IPS DF 19.7 (cell line): ENCODE results near the gene ARHGAP18.

Experiments used
- DNase-seq: peaks from one replicate; pipeline ENCODE4 v3.0.0-alpha.2; 2013; ENCODE audit warnings: low read depth, low spot score

ARHGAP18 gene, protein sequence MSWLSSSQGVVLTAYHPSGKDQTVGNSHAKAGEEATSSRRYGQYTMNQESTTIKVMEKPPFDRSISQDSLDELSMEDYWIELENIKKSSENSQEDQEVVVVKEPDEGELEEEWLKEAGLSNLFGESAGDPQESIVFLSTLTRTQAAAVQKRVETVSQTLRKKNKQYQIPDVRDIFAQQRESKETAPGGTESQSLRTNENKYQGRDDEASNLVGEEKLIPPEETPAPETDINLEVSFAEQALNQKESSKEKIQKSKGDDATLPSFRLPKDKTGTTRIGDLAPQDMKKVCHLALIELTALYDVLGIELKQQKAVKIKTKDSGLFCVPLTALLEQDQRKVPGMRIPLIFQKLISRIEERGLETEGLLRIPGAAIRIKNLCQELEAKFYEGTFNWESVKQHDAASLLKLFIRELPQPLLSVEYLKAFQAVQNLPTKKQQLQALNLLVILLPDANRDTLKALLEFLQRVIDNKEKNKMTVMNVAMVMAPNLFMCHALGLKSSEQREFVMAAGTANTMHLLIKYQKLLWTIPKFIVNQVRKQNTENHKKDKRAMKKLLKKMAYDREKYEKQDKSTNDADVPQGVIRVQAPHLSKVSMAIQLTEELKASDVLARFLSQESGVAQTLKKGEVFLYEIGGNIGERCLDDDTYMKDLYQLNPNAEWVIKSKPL

DNA sequence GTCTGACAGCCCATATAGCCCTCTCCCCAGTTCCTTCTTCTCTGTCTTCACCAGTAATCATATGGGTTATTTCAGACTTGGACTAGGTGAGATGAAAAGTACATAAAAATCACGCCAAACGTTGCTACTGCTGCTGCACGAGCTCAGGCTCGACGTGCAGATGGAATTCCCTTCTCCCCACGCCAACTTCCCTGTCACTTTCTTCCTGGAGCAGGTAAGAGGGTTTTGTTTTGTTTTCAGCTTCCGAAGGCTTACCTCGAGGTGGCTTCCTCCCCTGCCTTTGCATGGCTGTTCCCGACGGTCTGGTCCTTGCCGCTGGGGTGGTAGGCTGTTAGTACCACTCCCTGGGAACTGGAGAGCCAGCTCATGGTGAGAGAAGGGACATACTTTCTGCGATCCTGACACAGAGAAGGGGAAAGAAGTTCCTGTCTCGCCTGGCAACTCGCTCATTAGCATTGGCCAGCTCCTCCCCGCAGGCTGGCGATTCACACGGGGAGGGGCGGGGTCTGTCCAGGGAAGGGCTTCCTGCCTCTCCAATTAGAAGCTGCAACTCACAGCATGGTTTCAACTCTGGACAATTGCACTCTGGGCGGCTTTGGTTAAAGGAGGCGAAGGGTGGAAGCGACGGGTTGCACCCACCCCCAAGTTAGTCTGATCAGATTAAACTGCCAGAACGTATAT lies at the start of gene ARHGAP18:
Gene ARHGAP18 (minus strand): TSS at position 409 of the 681 bp plus-strand sequence. CDS start 41 bp downstream, at position 368.
- DNase-seq, result peak; percentile 50

DNA sequence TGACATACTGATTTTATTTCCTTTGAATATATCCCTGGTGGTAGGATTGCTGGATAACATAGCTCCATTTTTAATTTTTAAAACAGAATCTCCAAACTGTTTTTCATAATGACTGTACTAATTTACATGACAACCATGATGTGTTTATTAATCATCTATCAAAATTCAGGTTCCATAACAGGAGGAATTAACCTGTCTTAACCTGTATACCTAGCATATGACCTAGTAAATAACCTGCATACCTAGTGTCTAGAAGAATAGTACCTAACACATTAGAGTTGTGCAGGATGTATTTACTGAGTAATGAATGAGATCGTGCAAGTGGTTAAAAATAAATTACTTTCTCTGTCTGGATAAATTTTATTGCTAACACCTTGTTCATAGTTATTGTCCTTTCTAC lies 45.8 kb upstream of the ARHGAP18 start:
- no peak for DNase-seq

DNA sequence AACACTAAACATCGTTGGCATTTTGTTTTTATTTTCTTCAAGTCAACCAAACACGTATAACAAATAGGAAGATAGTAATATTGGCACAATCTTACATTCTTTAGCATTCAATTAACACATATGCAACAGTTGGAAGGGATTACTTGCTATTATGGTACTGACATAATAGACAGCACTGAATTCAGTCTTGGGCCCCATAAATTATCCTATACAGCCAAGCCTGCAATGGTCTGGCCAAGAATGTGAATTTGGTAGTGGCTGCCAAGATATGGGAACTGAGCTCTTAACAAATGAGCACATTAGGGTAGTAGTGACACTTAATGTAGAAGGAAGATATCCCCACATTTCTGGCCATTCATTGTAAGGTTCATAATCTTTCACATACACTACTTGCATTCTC lies 44.8 kb upstream of the ARHGAP18 start:
- DNase-seq, result no peak

DNA sequence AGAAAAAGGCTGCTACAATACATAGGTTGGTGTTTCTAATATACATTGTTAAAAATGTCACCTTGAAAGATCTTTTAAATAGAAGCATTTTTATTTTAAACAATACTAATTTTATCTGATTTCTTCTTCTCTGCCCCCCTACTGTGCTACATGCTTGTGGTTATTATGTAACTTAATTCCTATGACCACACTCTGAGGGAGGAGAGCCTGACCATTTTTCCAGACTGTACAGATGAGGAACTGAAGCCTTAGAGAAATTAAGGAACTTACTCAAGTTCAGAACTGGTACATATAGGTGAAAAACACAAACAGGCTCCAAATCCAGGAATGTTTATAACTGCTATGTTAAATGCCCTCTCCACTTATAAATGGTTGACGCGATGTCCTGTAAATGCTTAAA lies 43.4 kb upstream of the ARHGAP18 start:
- no peak for DNase-seq

DNA sequence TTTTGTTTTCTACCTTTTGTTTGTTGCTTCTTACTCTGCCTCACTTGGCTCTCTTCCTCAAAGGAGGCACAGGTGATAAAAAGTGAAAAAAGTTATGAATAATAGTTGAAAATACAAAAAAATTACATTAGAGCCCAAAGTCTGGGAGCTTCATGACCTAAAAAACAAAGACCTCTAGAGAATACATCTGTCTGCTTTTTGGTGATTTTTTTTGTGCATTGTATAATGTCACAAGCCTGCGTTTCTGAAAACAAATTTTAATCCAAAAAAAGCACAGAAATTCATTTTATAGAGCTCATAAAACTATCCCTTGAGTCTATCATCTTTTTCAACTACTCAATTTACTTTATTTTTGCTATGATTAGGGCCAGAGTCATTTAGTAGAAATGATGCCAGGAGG lies 41.4 kb upstream of the ARHGAP18 start:
- DNase-seq, result no peak

DNA sequence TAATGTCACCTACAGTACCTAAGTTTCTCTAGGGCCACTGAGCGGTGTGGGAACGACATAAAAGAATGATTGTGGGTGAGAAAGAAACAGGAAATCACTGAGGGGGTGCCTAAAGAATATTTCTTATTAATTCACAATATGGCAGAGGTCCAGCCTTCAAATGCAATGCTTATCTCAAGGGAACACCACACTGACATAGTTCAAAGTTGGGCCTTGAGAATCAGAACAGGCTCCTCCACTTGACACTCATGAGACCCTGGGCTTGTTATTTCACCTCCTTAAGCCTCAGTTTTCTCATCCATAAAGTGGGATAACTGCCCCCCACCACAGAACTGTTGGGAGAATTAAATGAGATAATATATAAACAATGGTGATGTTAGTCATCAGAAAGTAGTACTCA lies 40.4 kb upstream of the ARHGAP18 start:
- DNase-seq, result no peak

DNA sequence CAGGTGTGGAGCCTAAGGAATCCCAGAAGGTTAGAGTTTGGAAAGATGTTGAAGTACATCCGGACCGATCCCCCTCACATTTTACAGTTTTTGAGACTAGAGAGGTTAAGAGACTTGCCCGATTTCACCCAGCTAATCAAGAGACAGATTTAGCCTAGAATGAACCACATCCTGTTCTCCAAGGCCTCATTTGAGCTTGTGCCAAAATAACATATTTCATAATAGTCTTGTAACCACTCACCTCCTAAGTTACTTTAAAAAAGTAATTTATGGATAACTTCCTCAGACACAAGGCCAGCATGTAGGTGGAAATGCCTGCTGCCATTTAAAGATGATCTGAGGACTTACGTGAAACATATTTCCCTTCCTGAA lies 39.8 kb upstream of the ARHGAP18 start:
- no peak for DNase-seq

DNA sequence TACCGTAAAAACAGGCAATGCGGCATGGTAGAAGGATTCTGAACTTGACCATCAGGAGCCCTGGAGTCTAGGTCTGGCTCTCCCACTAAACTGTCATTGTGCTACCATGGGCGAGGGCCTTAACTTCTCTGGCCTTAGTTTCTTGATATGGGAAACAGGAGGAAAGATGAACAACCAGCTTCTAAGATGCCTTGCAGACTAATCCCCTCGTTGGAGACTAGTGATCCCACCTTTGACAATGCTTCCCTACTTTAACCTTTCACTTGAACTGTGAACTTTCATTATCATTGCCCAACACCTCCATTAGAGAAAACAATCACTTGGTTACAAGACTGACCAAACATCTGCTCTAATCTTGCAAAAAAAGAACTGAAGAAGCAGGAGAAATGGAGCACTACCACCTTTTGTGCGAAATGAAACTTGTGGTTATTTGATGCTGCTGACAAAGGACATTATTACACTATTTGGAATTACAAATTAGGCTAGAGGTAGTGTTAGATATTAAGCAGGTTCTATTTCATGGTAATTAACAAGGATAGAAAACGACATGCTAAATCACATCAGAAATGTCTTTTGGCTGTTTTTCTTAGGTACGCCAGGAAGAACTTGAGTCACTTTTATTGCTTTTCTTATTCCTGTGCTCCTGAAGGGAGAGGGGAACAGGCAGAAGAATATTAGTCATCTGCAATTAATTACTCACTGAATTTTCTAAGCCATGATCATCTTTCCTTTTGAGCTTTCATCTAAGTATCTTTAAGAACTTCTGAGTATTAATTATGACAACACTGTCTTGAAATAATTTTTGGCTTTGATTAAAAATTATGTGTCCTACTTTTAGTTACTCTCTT lies 39.1 kb upstream of the ARHGAP18 start:
- DNase-seq, result no peak

DNA sequence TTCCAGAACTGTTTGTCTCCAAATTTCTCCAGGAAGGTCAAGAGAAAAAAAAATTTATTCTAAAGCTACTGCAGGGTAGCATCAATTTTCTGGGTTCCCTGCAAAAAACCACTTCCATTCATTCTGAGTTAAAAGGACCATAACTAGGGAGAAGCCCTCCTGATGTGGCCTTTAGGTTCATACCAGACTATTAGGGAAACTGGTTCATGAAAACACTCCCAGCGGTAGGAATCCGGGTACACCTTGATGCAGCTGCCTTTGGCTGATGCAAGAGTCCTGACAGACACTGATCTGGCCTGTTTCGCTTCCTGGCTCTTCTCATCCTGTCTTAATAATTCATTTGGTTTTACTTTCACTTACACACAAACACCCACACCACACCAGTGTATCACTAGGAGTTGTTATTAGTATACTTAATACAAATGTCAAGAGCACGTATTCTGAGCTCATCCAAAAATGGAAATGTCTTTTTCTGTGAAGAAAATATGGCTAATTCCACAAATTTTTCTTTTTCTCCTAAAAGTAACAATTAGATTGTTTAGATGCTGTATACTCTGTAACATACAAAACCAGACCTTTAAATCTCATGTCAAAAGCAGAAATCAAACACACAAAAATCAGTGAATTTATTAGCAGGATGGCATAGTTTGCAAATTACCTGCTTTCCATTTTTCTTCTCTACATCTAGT lies 38.4 kb upstream of the ARHGAP18 start:
- no peak for DNase-seq

DNA sequence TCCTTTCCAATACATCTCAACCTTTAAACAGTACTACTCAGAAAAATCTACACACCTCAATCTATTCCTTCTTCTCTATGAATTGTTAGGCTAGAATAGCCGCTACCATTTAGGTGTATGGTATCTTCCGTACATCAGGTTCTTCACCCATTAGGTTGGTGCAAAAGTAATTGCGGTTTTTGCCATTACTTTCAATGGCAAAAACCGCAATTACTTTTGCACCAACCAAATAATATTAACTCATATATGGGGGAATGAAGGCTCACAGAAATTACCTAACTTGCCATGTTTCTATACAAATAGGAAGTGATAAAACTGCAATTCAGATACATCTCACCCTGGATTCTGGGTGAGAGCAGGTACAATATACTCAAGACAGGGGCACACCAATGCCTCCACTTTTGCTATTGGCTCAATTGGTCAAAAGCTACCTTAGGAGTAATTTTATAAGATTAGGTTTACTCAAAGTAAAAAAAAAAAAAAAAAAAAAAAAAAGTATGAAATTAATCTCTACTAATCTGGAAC lies 37.7 kb upstream of the ARHGAP18 start:
- DNase-seq, result no peak

DNA sequence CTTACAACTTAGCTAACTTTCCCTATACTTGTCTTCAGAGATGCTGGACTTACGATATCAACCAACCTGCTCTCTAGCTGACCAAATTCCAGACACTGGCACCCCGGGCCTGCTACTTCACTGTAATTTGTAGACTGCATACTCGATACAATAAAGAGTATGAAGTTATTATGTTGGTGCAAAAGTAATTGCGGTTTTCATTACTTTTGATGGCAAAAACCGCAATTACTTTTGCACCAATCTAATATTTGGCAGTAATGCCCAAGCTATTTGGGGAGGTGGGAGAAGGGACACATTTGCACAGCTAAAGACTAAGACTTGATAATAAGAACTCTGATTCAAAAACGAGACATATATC lies 34.9 kb upstream of the ARHGAP18 start:
- no peak for DNase-seq

DNA sequence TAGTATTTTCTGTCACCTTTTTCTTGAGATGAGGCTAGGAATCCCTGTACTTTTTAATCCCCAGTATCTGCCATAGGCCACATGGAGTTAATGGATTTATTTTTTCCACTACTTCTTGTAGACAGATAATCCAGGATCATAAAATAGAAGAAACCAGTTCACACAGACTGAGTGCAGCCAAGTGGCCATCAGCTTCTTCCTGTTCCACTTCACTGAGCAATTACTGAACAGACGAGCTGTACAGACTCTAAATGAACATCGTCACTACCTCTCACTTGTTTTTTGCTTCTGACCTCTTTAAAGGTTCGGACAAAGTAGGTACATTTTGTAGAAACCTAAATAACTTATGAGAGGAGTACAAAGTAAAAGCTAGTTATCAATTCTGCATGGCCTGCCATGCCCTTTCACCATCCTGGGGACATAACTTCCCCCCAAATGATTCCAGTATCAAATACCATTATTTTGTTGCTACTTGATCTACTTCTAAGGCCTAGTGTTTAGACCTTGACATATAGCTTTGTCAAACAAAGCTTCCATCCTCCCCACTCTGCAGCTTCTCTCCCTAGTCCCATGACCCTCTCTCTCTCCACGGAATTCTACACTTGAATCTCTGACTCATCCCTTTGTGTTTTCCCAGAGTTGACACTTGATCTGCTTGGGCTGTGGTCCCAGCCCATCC lies 34.4 kb upstream of the ARHGAP18 start:
- DNase-seq, result no peak

DNA sequence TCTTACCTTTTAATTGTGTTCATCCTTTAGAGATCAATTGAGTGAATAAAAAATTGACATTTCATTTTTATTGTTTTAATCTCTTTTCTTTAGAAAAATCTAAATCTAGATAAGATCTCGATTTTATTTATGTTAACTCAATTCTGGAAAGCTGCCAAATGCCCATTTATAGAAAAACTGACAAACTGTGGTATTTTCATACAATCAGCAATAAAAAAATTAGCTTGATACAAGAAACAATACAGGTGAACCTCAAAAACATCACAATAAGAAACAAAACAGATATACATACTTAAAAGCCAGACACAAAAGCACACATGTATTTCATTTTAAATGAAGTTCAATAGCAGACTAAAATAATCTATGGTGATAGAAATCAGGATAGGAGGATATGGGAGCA lies 30.0 kb upstream of the ARHGAP18 start:
- DNase-seq, result no peak

DNA sequence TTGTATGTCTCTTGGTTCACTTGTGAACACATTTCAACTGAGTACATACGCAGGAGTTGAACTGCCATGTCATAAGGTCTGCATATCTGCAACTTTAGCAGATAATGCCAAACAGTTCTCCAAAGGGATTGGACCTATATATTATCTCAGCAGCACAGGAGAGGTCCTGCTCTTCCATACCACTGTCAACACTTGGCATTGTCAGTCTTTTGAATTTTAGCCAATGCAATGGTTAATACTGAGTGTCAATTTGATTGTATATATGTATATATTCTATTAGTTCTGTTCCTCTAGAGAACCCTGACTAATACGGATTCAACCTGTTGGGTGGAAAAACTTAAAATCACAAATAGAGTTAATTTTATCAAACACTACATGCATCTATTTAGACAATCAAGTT lies 26.1 kb upstream of the ARHGAP18 start:
- DNase-seq, result no peak

DNA sequence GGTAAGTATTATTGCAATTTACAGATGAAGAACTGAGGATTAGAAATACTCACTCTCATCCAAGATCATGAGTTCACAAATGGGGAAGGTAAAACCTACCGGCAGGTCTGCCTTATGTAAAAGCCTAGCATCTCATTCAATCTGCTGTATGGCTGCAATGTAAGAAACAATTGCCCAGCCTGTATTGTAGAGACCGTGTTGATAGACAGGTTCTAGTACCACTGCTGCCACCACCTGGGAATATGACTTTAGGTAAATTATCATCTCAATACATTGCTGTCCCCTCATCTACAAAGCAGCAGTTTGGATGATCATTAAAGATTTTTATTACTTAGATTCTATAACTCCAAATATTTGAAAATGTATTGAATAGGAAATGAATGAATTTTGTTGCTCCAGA lies 23.3 kb upstream of the ARHGAP18 start:
- no peak for DNase-seq

DNA sequence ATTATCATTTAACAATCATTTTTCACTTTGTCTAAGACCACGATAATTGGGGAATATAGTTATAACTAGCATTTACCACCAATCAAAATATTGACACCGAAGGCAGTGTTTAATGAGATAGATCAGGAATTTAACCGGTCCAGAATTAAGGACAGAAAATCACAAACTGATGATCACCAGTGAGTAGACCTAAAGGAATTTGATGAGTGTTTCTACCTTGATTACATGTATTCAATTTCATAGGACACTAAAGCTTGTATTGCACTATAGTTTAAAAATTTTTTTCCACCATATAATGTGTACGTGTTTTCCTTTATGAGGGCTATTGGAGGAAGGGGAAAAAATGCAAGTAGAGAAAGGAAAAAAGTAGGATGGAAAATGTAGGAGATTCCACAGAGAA lies 22.6 kb upstream of the ARHGAP18 start:
- no peak for DNase-seq

DNA sequence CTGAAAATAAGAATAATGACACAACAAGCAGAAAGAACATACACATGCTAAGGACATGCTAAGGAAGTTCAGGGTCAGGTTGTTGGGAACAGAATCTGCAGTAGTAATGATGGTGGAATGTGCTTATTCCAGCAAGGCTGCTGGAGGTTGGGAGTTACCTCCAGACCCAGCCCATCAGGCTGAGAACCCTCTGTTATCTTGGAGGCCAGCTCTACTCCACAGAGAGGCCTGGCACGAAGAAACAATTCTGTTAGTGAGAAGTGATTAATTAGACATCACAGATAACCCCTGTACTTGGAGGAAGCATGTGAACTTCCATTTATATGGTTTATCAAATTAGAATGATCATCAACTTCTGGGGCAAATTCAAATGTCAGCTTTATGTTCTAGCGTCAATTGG lies 22.1 kb upstream of the ARHGAP18 start:
- DNase-seq, result no peak

DNA sequence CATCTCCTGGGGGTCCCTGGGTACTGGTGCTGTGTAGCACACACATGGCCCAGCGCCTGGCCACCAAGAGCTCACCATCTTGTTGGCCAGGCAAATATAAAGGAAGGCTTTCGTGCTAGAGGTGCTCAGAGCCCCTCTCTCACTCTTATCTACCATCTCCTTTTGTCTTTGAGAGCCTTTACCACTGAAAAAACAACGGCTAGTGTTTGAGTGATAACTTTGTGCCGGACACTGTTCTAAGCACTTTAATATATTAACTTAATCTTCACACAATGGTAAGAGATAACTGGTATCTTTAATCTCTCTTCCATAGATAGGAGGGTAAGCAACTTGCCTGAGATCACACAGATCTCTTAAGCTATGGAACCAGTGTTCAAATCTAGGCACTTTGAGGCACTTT lies 21.5 kb upstream of the ARHGAP18 start:
- no peak for DNase-seq

DNA sequence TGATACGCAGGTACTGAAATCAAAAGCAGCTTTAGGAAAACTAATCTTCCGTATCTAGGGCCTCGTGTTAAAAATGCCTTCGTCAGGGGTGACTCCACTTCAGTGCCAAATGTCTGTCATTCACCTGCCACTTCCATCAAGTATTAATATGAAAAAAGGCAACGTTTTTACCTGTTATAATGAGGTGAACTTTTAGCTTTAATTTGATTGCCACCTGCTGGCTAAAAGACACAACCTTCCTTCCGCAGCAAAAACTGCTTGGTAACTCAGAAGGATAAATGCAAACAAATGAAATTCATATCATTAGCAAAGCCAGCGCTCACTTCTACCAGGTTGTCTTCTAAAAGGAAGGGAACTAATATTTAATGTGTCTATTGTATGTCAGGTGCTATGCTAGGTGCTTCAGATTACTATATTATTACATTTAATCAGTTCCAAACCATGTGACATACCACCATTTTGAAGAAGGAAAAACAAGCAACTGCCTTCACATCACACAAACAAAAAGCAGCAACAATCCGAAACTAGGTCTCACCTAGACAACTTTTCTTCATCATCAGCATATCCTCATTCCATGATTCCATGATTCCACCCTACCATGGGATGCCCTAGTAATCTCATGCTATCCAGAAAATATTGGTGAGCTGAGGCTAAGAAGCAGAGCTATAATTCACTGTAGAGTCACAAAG lies 20.6 kb upstream of the ARHGAP18 start:
- no peak for DNase-seq

DNA sequence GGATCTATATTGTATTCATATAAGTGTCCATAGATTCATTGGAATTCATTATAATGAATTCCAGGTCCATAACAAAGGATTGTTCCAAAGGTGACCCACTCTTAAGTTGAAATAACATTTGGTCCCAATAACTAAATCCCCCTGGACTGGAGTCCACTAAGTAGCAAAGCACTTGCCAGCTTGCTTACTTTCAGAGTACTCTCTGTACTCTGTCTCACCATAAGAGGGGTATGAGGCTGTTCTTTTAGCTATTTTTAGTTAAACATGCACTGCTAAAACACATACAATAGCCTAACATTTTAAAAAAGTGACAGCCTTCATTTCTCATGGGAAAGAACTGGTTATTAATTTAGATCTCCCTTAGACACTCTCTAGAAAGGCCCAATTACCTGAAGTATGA lies 16.7 kb upstream of the ARHGAP18 start:
- no peak for DNase-seq
